SKM-1 (cell line): ENCODE data around the gene SCAMP3.

Source experiments
- DNase-seq: peaks from one replicate; lab custom pipeline; 2025; ENCODE audit not compliant: unreplicated experiment; lab: John Stamatoyannopoulos, UW

SCAMP3 gene

GRCh38 chr1:155285631-155286044 is 23.5 kb upstream of the SCAMP3 start:
- no peak for DNase-seq

- no peak for DNase-seq
Measured at GRCh38 chr1:155285063-155285462, 22.9 kb upstream of the SCAMP3 start.

GRCh38 chr1:155284476-155284875 is 22.3 kb upstream of the SCAMP3 start:
- no peak for DNase-seq

GRCh38 chr1:155282488-155283091 is 20.4 kb upstream of the SCAMP3 start:
- no peak for DNase-seq

GRCh38 chr1:155279268-155279667 is 17.1 kb upstream of the SCAMP3 start:
- DNase-seq: no peak

- no peak for DNase-seq
Measured at GRCh38 chr1:155278689-155279160, 16.6 kb upstream of the SCAMP3 start.

- peak; percentile 21 for DNase-seq
Measured at GRCh38 chr1:155277902-155278688, 15.9 kb upstream of the SCAMP3 start.

GRCh38 chr1:155277070-155277901 is 15.1 kb upstream of the SCAMP3 start, which contains the start of gene HCN3:
HCN3 (plus strand) TSS chr1:155277463; CDS start chr1:155277591, 128 bp downstream.
- peak; percentile 99 for DNase-seq

GRCh38 chr1:155273343-155274245 is 11.4 kb upstream of the SCAMP3 start, which contains the start of gene CLK2:
CLK2 (minus strand) TSS chr1:155273504; CDS start chr1:155270977, 2,527 bp downstream.
- peak; percentile 97 for DNase-seq

- DNase-seq: no peak
Measured at GRCh38 chr1:155272466-155273342, 10.5 kb upstream of the SCAMP3 start.

- no peak for DNase-seq
Measured at GRCh38 chr1:155269381-155269780, 7.2 kb upstream of the SCAMP3 start.

GRCh38 chr1:155268630-155269029 is 6.5 kb upstream of the SCAMP3 start:
- DNase-seq: no peak

- DNase-seq: no peak
Measured at GRCh38 chr1:155267373-155267772, 5.2 kb upstream of the SCAMP3 start.

- no peak for DNase-seq
Measured at GRCh38 chr1:155266553-155266952, 4.4 kb upstream of the SCAMP3 start.

- no peak for DNase-seq
Measured at GRCh38 chr1:155263067-155263466, 907 bp upstream of the SCAMP3 start.

- DNase-seq: no peak
Measured at GRCh38 chr1:155261493-155261851, 688 bp downstream of the SCAMP3 start.

- DNase-seq: no peak
Measured at GRCh38 chr1:155260276-155260675, 1.9 kb downstream of the SCAMP3 start.

GRCh38 chr1:155256058-155256852 is 5.9 kb downstream of the SCAMP3 start:
- no peak for DNase-seq
